NCI-H748 treated with DMSO at 0.1 percent for 48 hours (cell line): ENCODE results near the gene DRC7.

Experiments
- DNase-seq: peaks from one replicate; lab custom pipeline; 2025; lab: John Stamatoyannopoulos, UW

DRC7 gene

DNA sequence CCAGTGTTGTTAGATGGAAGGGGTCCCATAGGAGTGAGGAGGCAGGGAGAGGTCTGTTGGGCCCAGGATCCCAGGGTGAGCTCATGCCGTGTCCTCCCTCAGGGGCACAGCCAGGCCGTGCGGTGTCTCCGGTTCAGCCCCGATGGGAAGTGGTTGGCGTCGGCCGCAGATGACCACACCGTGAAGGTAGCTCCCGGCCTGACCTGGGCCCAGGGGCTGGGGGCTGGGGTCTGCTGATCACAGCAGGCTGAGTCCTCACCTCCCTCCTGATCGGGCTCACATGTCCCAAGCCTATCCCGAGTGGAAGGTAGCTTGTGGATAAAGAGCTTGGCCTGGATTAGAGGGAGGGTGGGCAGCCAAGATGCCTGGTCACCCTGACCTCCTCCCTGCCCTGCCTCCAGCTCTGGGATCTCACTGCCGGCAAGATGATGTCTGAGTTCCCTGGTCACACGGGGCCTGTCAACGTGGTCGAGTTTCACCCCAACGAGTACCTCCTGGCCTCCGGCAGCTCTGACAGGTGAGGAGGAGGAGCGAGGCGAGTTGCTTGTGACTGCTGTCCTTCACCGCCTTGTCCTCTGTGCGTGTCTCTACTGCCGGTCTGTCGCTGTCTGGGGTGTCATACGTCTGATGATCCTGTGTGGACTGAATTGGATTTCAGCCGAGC lies 57.1 kb downstream of the DRC7 start:
- DNase-seq: no peak

DNA sequence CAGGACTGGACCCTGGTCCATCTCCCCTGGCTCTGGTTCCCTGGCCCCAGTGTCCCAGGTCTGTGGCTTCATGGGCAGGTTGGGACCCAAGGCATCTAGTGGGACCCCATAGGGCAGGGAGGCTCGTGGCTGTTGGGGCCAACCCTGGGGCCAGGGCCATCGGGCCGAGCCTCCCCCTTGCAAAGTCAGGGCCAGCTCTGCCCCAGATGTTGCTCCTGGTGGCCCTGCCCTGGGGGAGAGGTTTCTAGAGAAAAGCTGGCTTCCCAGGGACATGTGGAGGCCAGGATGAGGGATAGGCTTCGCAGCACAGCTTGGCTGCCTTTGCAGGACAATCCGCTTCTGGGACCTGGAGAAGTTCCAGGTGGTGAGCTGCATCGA lies 57.6 kb downstream of the DRC7 start:
- DNase-seq: no peak

DNA sequence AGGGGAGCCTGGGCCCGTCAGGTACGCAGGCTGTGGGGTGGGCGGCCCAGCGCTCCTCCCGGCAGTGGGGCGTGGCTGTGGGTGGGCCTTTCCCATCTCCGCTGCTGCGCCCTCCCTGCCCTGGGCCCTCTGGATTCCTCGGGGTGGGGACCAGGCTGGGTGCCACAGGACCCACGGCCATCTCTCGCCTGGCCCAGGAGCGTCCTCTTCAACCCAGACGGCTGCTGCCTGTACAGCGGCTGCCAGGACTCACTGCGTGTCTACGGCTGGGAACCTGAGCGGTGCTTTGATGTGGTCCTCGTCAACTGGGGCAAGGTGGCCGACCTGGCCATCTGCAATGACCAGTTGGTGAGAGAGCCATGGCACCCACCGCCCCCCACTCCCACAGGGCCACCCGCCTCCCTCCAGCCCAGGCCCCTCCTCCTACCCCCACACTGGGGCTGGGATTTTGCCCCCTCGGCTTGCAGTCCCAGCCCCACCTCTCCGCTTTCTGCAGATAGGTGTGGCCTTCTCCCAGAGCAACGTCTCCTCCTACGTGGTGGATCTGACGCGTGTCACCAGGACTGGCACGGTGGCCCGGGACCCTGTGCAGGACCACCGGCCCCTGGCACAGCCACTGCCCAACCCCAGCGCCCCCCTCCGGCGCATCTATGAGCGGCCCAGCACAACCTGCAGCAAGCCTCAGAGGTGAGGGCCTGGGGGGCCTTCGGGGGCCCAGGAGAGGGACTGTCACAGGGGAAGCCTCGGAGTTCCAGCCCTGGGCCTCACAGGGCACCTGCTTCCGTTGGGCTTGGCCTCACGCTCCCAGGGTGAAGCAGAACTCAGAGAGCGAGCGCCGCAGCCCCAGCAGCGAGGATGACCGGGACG lies 58.2 kb downstream of the DRC7 start:
- no peak for DNase-seq

GRCh38 chr16:57753448-57754353 lies 59.1 kb downstream of the DRC7 start:
- no peak for DNase-seq

- no peak for DNase-seq
These were observed 59.9 kb downstream of the DRC7 start for GRCh38 chr16:57754354-57755060.

GRCh38 chr16:57755061-57755684 lies 60.6 kb downstream of the DRC7 start:
- DNase-seq: no peak

DNA sequence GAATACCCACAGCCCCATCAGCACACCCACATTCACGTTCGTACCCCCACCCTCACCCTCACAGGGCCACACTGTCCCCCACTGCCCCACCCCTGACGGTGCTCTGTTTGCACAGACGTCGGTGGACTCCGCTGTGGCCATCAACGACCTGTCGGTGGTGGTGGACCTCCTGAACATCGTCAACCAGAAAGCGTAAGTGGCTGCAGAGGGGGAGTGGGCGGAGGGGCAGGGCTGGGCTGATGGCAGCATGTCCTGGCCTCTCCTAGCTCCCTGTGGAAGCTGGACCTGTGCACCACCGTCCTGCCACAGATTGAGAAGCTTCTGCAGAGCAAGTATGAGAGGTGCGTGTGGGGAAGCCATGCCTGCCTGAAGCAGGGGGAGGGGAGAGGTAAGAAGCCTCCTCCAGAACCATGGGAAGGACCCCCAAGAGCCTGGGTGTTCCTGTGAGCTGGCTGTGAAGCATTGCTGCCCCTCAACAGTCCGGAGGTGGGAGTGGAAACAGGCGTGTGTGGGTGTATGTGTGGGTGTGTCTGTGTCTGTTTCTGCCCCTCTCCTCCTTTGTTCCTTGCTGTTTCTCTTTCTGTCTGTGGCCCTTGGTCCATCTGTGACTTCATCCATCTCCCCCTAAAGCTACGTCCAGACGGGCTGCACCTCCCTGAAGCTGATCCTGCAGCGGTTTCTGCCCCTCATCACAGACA lies 61.3 kb downstream of the DRC7 start:
- no peak for DNase-seq

DNA sequence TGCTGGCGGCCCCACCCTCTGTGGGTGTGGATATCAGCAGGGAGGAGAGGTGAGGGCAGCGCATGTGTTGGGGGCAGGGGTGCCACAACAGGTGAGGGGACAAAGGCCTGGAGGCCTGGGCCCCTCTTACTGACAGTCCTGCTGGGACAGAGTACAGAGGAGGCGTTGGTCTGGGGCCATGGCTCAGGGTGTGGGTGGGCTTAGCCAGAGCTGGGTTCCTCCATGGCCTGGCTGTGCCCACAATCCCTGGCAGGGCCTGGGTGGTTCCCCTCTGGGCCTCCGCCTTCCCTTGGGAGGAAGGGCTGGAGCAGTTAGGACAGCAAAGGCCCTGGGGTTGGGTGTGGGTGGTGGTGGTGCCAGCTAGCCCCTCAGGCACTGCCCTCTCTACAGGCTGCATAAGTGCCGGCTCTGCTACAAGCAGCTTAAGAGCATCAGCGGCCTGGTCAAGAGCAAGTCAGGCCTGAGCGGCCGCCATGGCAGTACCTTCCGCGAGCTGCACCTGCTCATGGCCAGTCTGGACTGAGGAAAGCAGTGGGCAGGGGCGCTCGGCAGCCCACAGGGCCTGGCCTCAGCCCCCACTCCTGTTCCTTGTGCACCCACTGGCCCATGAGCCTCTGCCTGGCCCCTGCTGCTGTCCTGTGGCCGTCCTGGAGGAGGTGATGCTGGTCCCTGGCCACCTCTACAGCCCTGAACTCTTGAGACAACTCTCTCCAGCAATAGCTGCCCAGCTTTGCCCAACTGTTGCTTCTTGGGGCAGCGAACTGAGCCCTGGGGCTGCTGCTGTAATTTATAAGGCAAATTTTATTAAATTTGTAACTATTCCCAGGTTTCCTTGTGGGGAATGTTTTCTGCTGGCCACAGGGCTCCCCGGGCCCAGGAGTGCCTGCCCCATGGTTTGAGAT lies 62.1 kb downstream of the DRC7 start:
- DNase-seq: no peak

GRCh38 chr16:57757326-57757786 lies 62.8 kb downstream of the DRC7 start:
- no peak for DNase-seq

GRCh38 chr16:57757883-57758282 lies 63.3 kb downstream of the DRC7 start:
- no peak for DNase-seq

- DNase-seq: no peak
These were observed 63.9 kb downstream of the DRC7 start for GRCh38 chr16:57758331-57759117.

DNA sequence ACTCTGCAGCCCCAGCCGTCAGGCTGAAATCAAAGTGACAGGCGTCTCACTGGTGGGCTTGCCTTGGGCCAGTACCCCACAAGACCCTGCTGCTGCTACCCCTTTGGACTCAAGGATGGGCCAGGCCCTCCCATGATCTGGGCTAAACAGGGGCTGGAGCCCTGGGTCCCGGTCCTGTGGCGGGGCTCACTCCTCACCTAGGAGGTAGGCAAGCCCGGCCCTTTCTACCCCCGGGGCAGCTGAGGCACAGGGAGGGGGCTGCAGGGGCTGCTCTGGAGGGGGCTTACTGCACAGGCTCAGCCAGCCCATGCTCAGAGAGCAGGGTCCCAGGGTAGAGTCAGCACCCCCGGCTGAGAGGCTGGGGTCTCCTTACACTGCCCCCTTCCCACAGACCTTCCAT lies 64.5 kb downstream of the DRC7 start:
- no peak for DNase-seq

- no peak for DNase-seq
These were observed 65.1 kb downstream of the DRC7 start for GRCh38 chr16:57759541-57760356.

GRCh38 chr16:57760357-57761160 lies 66.0 kb downstream of the DRC7 start:
- no peak for DNase-seq

DNA sequence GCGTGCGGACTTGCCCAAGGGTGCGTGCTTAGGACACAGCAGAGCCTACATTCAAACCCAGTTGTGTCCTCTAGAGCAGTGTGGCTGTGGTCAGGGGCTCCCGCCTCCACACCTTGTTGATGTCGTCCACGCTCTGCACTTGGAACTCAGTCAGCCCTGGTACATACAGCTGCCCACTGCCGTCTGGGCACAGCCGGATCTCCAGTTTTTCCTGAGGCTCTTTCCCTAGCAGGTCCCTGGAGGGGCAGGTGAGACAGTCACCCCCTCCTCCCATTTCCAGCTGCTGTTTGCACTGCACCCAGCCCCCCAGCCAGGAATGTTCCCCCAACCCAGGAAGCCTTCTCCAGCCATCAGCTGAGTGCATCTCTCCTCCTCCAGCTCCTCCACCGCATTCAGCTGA lies 66.7 kb downstream of the DRC7 start:
- no peak for DNase-seq

GRCh38 chr16:57761957-57762356 lies 67.4 kb downstream of the DRC7 start:
- no peak for DNase-seq
